DMS 273 (cell line): ENCODE measurements around the gene CFAP65.

Source experiments
- DNase-seq: peaks from one replicate; lab custom pipeline; 2025; ENCODE audit not compliant: unreplicated experiment; lab: John Stamatoyannopoulos, UW

Gene CFAP65

GRCh38 chr2:218993345-218994315 lies 47.7 kb downstream of the CFAP65 start, which contains the start of gene CRYBA2:
Gene CRYBA2, minus strand, starts transcription at chr2:218993422. Its CDS starts 246 bp downstream, at chr2:218993176.
- DNase-seq = peak; percentile 43

DNA sequence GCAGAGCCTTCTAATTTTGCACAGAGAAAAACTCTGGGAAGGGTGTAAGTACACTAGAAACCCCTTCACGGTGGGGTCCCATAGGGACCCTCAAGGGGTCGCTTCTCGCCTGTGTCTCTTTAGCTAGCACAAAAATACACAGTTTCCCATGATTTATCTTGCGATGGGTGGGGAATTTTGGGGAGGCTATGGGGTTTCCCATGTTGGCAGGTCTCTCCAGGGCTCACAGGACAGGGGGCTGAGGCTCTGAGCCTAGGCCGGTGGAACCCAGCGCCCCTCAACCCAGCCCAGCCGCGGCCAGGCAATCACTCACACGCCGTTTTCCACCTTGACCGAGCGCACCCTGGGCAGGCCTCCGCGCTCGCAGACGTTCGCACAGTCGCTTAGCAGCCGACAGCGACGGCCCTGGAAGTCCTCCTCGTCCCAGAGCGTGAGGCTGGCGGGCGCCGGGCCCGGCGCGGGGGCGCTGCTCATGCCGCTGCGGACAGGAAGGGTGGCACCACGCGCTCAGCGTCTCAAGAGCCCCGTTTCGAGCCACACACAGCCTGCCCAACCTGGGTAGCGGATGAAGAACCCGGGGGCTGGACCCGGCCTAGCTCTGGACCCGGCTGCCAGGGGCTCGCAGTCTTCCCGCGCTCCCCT lies 48.5 kb downstream of the CFAP65 start:
- DNase-seq = peak; percentile 46

- DNase-seq = no peak
Observed at GRCh38 chr2:218992196-218992595, 49.1 kb downstream of the CFAP65 start.

DNA sequence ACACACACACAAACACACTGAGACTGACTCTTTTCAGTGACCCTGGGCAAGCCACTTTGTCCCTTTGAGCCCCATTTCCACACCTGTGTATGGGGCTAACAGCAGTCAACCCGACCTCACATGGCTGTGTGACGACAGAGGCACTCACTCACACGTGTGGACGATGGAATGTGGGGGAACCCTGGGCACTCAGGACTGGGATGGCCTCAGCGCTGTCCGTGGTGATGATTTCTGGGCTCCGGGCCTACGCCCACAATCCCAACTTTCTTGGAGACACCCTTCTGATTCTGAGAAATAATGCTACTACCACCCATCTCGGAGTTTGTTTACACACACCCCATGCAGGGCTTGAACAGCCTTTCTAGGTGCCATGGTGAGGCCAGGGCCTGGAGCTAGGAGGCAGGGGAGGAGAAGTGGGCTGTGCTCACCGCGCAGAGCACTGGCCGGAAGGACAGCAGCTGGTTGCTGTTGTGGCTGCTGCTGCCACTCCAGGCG lies 49.6 kb downstream of the CFAP65 start:
- DNase-seq = no peak

- DNase-seq = no peak
Observed at GRCh38 chr2:218990612-218991011, 50.7 kb downstream of the CFAP65 start.

DNA sequence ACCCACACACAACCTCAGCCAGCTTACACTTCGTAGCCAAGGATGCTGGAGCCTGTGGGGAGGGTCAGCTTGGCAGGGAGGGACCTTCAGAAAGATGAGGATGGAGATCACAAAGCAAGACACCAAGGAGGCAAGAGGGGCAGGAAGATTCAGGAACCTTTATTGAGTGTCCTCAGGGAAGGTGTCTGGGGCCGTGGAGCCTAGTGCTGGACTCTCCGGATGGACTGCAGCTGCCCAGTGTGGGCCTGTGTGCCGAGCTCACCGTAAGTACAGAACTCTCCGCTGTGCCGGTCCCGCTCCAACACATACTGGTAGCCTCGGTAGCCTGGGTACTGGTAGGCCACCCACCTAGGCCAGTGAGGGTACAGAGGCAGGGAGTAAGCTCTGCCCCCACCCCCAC lies 51.3 kb downstream of the CFAP65 start:
- no peak for DNase-seq

DNA sequence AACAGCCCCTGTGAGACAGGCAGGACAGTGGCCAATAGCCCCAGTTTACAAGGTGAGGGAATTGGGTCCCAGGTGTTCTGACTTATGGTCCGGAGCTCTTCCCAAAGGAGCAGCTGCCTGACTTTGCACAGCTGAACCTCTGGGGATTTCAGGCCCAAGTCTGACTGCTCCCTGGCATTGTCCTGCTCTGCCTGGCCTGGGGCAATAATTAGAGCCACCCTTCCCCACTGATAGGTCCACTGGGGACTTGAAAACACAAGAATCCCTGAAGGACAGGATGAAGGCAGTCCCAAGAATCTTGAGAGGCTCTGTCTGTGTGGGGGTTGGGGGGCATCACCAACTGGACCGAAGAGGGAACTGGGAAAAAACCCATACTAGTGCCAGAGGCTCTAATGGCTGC lies 52.7 kb downstream of the CFAP65 start:
- DNase-seq = no peak

DNA sequence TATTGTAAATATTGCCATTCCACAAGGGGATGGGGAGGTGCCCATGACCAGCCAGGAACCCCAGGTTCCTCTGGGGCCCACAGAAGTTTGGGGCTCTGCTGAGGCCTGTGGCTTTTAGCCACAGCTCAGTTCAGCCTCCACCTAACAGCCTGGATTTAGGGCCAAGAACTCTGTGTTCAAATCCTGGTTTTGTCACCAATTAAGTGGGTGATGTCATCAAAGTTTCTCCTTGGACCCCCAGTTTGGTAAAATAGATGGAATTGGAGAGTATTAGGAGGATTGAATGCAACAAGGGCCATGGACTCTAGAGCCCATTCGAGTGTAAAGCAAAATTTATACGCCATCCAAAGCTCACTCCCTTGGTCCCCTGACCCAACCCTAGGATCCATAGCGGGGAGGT lies 53.2 kb downstream of the CFAP65 start:
- DNase-seq = no peak

- DNase-seq = no peak
Observed at GRCh38 chr2:218986148-218986761, 55.1 kb downstream of the CFAP65 start.

DNA sequence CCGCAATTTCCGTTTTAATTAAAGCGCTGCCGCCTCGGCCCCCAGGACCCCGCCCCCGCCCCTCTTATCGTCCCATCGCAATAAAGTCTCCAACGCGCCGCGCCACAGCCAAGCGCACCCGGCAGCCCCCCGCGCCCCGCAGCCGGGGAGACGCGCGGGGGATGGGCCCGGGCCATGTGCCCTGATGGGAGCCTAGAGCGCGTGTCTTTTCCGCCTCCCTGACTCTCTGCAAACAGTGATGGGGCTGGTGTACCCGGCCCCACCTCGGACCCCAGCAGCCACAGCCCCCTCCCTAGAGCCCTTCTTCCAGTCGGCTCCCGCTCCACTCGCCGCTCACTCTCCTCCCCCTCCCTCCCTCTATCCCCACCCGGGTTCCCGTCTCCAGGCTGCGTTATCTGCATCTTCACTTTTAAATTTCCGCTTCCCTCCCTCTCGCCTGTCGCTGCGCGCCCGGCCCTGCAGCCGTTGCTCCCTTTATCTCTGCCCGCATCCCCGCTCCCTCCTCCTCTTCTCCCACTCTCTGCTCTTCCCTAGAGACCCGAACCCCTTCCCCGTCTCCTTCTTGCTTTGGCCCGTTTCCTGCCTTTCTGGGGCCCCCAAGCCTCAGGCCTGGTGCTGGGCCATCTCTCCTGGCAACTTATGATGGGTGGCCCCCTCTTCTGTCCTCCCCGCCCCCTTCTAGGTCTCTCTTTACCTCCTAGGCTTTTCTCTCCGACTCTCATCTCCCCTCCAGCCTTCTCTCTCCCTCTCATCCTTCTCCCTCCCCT lies 55.8 kb downstream of the CFAP65 start:
- DNase-seq = no peak

GRCh38 chr2:218985021-218985324 lies 56.3 kb downstream of the CFAP65 start, which contains the start of gene FEV:
Gene FEV, minus strand, starts transcription at chr2:218985184. Its CDS starts 109 bp downstream, at chr2:218985075.
- no peak for DNase-seq

DNA sequence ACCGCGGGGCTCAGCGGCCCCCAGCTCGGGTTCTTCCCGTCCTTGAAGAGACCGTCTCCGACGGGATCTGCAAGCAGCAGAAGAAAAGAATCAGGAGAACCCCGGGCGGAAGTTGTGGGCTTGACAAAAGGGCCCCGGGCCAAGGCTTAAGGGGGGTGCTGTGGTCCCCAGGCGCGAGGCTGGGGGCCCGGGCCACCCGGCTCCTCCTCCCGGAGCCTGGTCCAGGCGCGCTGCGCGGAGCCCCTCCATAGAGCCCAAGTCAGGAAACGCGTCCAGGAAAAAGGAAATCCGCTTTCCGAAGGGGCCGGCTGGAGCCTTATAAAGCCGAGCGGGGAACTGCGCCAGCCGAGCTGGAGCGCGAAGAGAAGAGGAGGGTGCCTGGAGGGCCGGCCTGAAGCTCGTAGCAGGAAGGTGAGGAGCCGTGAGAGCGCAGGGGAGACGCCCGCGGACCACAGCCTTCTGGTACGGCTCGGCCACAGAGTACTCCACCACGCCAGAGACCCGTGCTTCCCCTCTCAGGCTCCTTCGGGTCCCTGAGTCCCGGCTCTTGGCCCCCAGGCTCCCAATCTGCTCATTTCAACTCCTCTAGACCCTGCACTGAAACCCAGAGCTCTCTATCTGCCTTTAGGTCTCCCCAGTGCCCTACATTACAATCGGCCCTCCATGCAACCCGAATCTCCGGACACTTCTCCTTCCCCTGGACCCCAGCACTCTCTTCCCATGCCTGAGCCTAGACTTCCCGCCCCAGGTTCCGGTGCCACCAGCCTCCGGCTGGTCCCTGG lies 56.9 kb downstream of the CFAP65 start:
- DNase-seq = peak; percentile 80

- DNase-seq = no peak
Observed at GRCh38 chr2:218983934-218984238, 57.4 kb downstream of the CFAP65 start.

DNA sequence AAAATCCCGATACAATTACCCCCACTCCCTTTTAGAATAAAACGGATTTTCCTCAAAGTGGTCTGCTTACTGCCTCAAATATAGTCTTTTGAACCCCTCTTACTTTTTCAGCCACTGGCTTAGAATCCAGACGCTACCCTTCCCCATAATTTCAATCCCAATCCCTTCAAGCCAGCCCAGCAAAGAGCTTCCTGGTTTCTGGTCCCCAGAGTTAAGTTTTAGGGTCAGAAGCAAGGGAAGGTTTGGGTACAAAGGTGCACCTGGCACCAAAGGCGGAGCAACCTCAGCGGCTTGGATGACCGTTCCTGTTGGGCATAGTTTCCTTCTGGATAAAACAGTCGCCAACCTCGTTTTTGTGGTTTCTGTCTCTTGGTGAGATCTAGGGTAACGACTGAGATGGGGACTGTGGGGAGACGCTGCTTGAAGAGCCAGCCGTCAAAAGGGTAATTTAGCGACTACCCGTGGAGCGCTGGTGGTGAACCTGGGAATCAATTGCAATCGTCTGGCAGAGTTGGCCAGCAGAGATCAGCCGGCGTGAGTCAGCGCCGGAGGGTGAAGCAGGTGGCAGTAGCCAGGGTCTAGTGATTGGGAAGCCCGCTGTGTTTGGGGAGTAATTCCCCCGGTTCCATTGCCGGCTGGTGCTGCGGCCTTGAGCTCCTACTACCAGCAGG lies 57.9 kb downstream of the CFAP65 start:
- no peak for DNase-seq

- no peak for DNase-seq
Observed at GRCh38 chr2:218982586-218983262, 58.6 kb downstream of the CFAP65 start.

GRCh38 chr2:218981881-218982585 lies 59.3 kb downstream of the CFAP65 start:
- DNase-seq = peak; percentile 71

GRCh38 chr2:218981390-218981880 lies 59.9 kb downstream of the CFAP65 start:
- peak; percentile 44 for DNase-seq

GRCh38 chr2:218980735-218981389 lies 60.5 kb downstream of the CFAP65 start:
- DNase-seq = no peak
